ENCODE measurements around the gene CNTN5.
"Not testable (repeated sequence)": the region's sequence is repeated elsewhere in the genome, so short reads cannot be mapped to it uniquely, and the experiment has no call there.

Gene CNTN5
- total RNA-seq = 0 reads per million in 2 experiments

DNA sequence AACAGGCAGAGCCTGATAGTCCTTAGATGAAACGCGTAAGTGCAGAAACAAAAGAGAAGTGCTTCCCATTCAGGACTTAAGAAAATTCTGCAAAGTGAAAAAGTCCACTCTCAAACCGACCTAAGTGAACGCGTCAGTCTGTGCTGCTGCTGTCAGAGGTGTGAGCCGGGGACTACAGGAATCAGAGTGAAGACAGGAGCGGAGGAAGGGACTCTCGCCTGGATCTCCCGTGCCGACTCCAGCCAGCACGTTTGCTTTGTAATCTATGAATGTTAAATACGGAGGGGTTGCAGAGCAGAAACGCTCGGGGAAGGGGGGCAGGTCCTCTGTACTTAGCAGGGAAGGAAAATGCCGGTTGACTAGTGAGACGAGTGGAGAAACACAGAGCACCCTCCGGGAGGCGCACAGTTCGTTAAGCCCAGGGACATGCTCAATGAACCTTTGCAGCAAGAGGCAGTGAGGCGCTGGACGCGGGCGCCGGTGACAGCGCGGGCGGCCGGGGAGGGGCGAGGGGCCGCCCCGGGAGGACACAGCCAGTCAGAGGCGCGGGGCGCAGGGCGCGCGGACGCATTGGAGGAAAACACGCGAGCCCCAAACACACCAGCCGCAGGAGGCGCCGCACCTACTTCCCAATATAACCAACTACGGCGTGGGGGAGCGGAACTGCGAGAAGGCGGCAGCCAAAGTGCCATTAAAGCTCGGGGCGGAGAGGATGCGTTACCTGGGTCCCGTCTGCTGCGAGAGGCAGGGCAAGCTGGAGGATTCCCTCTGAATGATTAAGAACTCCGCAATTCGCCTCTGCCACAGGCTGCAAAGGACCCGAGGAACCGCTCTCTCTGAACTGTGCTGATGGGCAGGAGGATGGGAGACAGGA is at the start of gene CNTN5:
TSS of gene CNTN5 (plus strand) at position 598 of the 874 bp plus-strand sequence.
- DNase-seq (ENCODE audit: low read depth) = no peak

DNA sequence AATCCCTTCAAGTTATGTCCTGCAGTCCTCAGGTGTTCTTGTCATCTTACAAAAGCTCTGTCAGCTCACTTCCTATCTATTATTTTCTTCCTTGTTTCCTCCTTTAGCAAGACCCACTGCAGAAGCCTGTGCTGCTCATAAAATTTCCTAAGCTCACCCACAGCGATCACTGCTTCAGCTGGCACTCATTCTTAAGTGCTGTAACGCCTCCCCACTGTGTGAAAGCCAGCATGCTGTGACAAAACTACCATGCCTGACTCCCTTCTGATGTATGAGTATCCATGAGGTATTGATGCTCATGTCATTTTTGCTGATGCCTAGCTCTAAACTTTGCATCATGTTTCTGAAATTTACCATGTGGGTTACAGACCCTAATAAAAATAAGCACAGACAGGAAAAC is 41.5 kb upstream of the CNTN5 start:
- no peak for DNase-seq (ENCODE audit: low read depth)

DNA sequence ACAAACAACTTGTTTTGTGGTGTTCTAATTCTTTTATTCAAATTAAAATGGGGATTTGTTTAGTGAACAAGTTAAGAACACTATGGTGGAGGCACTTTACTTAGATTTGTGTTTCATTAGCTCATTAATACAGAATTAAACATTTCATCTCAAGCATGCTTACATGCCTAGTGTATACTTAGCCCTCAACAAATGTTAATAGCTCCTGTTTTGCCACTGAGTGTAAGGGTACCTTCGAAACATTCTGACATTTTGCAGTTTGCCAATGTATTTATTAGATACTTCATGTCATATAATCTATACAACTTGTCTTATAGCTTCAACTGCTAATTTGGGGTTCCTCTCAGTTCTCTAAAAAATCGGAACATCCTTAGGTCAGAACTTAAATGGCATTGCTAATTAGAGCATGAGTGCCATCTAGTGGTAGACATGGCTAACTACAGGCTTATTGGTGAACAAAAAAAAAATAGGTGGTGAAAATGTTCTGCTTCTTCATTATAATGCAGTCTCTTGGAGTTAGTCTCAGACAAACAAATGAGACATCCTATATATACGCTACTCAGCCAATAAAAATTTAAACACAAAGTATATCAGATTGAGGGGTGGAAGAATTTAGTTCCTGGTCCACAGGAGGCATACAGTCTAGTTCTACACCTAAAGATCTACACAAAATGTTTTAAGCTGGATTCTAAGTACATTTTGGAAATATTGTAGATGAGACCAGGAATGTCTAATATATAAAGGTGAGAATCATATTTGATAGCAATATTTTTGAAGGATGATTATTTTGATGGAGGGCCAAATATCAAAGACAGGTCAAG is 4.9 kb upstream of the CNTN5 start:
- DNase-seq (ENCODE audit: low read depth) = no peak

DNA sequence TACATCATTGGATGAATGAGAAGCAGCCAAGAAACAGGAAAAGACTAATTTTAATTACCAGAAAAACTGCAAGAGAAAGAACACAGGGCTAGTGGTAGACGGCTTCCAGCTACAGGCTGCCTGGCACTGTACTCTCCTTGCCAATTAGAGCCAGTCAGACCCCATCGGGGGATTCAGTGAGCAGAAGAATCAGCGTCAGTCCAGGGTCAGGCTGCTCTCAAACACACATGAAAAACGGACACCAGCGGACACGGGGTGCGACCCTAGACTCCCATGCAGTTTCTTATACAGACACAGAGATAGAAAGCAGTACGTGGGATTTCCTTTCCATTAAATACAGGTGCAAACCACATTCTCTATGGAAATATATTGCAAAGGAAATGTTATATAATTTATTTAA is 1.1 kb upstream of the CNTN5 start:
- no peak for DNase-seq (ENCODE audit: low read depth)

DNA sequence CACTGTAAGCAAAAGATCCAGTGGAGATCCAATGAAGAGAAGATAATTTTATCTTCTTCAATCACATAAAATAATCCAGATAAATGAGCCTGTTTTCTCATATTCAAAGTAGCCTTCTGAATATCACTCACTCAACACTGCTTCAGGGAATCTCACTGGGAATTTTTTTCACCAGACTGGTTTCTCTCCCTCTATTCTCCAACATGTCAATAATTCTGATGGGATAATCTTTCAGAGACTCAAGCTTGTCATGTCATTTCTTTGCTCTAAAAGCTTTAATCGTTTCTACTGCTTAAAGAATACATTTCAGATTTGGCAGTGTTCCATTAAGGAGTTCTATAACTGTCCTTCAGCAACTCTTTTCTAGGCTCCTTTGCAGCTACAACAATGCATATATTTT is 16.3 kb downstream of the CNTN5 start:
- DNase-seq (ENCODE audit: low read depth) = no peak

DNA sequence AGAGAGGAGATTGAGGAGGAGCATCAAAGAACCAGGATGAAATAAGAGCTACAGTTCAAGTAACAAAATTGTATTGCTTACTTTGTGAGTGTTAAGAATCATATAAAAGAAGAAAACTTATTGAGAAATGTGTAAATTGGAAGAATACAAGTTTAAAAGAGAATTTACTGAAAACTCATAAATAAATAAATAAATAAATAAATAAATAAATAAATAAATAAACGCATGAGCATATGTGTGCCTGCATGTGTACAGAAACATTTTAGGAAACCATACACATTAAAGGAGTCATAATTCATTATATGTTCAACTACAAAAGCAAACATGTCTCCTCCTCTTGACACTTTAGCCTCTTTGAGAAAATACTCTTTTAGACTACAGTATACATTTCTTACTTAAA is 42.6 kb downstream of the CNTN5 start:
- no peak for DNase-seq (ENCODE audit: low read depth)

DNA sequence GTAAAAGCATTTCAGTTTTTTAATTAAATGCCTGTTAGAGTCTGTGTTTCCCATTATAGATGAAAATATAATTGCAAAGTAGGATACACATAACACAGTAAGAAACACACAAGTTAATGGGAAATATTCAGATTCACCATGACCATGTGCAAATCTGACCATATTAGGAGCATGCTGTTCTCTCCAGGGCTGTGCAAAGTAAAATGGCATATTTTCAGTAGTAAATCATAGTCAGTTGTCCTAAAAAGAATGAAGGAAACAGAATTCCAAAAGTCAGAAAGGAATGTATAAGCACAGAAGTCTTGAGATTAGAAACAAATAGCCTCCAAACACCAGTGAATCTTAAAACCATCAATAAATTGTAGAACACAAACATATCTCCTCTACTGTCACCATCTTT is 44.4 kb downstream of the CNTN5 start:
- no peak for DNase-seq (ENCODE audit: low read depth)

DNA sequence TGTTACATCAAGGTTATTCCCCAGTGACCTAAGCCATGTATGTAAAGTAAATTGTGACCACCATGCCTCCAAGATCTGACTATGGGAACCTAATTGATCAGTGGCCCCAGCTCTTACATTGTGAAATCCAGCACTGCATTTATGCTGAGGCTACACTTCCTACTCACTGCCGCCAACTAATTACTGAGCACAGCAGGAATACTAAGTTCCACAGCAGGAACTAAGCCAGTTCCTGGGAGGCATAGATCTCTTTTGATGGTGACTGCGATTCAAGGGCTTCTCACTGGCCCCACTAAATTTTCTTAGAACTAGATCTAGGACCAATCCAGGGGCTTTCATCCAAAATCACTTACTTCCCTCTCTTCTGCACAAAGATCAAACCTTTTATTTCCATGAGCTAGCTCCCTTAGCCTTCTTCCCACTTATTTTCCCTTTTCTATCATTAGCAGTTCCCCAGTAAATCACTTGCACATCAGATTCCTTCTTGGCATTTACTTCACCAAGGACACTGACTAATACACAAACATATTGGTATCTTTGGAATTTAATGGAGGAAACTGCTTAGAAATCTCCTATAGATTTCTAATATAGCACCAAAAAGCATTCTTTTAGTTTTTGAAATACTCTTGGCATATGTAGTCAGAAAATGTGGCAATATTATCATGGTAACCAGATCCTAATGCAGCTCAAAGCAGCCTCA is 46.0 kb downstream of the CNTN5 start:
- no peak for DNase-seq (ENCODE audit: low read depth)

DNA sequence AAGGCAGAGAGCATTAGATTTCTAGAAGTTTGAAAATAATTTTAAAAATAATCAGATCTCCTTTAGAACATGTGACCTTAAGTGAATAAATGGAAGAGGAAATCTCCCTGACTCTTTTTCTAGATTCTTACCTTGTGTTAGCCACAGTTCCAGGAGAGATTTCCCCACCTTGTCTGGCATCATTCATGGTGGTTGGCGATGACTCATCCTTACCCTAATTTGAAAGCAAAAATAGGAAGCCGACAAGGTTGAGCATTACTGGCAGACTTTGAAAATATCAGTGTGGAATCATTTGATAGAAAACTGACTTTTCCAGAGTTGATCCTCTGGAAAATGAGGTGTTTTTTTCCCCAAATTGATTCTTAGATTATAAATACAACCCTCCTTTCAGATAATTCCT is 48.1 kb downstream of the CNTN5 start:
- no peak for DNase-seq (ENCODE audit: low read depth)

DNA sequence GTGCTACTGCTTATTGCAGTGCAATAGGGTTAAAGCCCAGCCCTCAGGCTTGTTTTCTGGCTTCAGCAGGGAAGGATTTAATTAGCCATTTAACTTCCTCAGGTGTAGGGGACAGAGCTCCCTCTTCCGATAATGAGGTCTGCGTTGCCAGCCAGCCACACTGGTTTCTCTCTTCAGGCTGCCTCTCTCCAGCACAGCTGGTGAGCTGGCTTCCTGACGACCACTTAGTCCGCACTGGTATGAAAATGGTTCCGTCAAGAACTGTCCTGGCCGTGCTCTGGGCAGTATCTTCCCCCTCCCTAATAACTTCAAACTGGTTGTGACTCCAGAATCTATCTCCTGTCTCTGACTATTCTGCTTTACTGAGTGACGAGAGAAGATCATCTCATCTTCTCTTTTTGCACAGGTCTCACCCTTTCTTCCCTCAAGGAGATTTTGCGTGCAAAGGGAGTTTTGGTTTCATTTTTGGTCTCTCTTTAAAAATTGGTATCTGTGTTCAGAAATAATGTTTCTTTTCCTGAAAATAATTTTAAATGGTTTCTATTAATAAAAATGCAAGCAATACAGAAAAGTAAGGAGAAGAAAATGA is 49.2 kb downstream of the CNTN5 start:
- no peak for DNase-seq (ENCODE audit: low read depth)

DNA sequence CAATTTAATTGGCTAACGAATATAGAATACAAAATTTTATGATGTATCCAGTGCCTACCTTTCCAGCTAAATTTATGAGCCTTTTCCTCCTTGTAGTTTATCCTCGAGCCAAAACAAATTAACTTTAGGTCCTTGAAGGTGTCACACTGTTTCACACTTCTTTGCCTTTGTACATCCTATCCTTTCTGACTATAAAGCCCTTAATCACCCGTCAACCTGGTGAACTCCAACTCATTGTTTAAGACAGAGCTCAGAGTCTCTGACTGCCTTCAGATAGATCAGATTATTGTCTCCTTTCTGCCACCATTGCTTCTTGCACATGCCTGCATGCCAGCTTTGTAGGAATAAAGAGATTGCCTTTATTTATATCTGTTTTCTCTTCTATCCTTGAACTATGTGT is 58.8 kb downstream of the CNTN5 start:
- no peak for DNase-seq (ENCODE audit: low read depth)

DNA sequence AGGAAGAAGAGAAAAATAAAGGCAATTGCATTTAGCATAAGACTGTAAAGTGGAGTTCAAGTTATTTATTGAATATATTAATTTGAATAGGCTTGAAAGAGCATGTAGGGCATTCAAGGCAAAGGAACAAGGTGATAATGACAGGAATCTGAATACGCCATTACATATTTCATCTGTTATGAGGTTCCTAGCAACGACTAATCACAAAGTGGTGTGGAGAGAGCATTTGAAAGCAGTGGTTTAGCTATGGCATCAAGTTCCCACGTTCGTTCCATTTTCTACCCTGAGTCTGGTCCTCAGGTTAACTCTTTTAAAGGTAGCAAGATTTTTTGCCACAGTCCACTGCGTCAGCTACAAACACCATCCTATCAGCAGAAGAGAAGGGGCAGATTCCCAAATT is 59.4 kb downstream of the CNTN5 start:
- no peak for DNase-seq (ENCODE audit: low read depth)

DNA sequence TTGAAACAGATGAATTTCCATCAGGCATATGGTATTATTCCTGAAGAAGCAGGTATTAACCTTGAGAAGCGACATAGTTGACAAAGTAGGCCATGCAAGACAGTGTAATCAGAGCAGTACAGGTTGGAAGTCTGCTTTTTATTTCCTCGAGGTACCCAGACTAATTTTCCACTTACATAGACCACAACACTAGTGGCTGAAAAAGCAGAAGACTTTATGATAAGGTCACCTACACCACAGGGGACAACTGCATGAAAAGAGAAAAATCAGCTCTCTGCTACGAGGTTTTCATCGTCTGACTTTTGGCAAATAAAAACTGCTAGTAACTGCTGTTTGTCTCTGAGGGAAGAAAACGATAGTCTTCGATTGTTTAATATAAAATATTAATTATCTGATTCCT is 77.5 kb downstream of the CNTN5 start:
- DNase-seq (ENCODE audit: low read depth) = no peak

DNA sequence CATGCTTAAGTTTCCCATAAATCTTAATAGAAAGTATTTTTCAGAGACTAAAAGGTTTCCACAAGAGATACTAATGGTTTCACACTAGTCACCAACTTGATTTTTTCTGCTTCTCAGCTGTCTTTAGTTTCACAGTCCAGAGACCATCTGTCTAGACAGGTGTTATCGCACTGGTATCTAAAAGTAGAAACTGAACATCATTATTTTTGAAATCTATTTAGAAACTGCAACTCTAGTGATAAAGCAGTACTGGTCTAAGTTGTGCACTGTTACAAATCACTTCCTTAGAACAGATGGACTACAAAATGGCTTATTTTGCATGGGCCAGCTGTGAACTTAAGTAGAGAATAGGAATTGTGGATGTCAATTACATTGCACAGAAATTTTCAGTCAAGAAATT is 78.0 kb downstream of the CNTN5 start:
- DNase-seq (ENCODE audit: low read depth) = no peak

DNA sequence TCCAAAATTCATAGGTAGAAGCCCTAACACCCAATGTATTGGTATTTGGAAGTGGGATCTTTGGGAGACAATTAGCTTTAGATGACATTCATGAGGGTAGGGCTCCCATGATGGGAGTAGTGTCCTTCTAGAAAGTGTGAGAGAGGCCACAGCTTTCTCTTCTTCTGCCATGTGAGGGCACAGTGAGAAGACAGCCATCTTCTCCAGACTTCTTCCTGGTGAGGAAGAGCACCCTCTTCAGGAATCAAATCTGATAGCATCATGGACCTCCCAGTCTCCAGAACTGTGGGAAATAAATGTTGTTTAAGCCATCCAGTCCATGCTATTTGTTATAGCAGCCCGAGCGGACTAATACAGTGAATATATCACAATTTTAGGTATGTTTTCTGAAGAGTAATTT is 96.9 kb downstream of the CNTN5 start:
- DNase-seq (ENCODE audit: low read depth) = no peak

DNA sequence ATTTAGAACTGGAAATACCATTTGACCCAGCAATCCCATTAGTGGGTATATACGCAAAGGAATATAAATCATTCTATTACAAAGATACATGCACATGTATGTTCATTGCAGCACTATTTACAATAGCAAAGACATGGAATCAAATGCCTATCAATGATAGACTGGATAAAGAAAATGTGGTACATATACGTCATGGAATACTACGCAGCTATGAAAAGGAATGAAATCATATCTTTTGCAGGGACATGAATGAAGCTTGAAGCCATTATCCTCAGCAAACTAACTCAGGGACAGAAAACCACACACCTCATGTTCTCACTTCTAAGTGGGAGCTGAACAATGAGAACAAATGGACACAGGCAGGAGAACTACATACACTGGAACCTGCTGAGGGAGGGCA is 113.1 kb downstream of the CNTN5 start:
- not testable (repeated sequence) for DNase-seq (ENCODE audit: low read depth)

DNA sequence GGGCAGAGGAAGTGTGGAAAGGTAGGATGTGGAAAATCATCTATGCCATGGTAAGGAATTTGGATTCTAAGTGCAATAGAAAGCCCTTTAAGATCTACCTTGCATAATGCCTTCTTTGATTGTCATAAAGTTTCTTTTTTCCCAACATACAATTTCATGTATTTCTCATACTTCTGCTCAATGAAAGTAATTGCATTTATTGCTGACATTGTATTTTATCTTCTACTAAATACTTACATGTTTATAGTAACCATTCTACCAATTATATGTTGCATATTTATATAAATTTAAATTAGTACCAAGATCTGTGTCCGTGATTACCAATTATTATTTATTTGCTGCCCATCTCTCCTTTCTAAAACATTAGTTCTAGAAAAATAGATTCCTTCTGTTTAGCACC is 114.8 kb downstream of the CNTN5 start:
- DNase-seq (ENCODE audit: low read depth) = no peak

DNA sequence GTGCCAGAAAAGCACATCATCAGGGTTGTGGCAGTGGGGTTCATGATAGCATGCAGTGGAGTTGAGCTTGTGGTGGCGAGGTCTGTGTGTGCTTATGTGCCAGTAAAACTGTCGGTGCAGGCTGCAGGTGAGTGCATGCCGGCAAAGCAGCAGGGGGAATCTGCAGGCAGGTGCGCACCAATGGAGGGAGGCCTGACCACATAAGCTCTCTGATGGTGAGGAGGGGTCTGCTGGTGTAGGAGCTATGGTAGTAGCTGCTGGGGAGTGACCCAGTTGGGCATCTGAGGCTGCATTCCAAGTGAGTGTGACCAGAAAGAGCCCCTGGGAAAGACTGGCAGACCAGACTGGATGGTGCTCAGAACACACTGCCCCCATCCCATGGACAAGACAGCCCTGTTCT is 121.5 kb downstream of the CNTN5 start:
- no peak for DNase-seq (ENCODE audit: low read depth)

DNA sequence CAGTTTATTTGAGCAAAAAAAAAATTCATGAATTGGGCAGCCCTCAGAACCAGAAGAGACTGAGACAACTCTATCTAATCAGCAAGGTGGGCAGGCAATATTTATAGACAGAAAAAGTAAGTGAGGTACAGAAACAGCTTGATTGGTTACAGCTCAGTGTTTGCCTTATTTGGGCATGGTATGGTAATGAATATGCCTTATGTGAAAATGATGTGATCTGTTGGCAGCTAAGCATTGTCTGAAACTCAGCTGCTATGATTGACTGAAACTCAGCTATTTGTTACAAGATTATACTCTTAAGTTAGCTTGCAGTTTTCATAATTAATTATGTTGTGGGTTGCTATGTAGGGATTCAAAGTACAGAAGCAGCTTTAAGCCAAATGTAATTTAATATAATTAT is 127.6 kb downstream of the CNTN5 start:
- no peak for DNase-seq (ENCODE audit: low read depth)

DNA sequence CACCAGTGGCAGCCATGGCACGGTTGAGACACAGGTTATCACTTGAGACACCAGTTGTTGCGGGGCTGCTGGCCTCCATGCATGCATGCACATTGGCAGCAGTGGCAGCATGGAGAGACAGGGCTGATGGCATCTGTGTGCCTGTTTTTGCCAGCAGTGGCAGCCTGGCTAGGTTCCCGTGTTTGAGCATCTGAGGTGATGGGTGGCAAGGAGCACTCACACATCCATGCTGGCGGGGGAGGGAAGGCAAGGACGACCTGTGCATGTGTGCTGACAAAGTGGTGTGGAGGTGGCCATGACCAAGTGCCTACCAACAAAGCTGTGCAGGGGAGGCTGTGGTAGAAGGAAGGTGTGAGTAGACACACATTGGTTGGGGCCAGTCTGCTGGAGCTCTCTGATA is 133.5 kb downstream of the CNTN5 start:
- DNase-seq (ENCODE audit: low read depth) = no peak

DNA sequence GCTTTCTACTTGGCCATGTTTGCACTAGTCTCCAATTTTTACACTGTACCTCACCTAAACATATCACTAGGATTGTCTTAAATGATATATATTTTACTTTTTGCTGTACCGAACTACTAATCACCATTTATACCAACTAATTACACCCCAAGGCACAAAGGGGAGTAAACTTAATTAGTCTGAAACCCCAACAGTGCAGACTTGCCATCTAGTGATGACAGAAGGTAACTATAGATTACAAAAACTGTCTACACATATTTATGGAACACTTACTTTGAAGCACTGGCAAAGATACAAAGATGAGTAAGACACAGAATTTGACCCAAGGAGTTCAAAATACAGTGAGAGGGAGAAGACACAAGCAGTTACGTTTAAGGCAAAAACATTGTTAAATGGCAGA is 139.7 kb downstream of the CNTN5 start:
- DNase-seq (ENCODE audit: low read depth) = no peak

DNA sequence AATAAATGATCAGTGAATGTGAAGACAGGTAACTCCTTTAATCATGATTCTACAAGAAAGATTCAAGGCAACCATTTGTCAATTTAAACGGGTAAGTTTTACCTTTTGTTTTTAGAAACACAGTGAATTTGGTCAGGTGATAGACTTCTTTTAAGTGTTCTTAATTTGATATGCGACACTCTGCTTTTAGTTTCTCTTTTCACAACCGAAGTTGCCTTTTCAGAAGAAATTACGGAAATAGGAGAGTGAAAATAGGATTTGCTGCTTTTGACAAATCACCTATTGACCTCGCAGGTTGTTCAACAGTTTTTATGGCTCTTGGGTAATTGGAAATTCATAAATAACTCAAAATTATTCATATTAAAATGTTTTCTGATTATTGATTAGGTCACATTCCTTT is 142.1 kb downstream of the CNTN5 start:
- no peak for DNase-seq (ENCODE audit: low read depth)
